Measurements from ENCODE around the gene COX20. TPM values are rescaled to one million over a fixed set of nuclear protein-coding genes. Genes with fewer than 3 reads are reported as not detected.

The COX20 gene
- total RNA-seq, 1 experiment from 2014 or later, result 55.0 TPM

DNA sequence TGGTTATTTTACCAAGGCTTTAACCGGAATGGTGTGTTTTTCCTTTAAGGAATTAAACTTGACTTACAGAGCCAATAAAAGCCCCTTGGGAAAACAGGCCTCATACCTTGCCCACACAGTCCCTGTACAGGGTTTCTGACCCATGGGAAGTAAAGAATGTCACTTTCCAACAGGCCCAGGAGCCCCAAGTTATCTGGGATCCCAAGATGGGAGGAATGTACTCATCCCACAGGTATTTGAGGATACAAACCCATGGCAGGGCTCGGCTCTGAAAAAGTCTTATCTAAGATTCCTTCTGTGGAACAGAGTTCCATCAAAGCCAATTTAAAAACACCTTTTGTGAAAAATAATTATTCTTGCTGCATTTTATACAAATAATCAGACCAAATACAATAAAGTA, 15.3 kb upstream of the COX20 start:
- ATAC-seq (no peak), DNase-seq (ENCODE audit: low read depth, low spot score) (no peak)
- Histone ChIP-seq H3K27ac (ENCODE audit: low read length) (no peak overlapping the region), H3K4me3 (ENCODE audit: low read depth in 2 of 2, low read length in 2 of 2) (no peak overlapping the region), H3K9me3 (ENCODE audit: control insufficient read depth, insufficient read depth, low read depth, low read length) (no peaks in the 10 kb centered on the region), H3K36me3 (ENCODE audit: control insufficient read depth, insufficient read depth, low read length) (no peaks in the 10 kb centered on the region), H3K27me3 (ENCODE audit: control insufficient read depth, insufficient read depth, low read length) (no peaks in the 10 kb centered on the region), H3K4me1 (ENCODE audit: control insufficient read depth, insufficient read depth, low read length) (no peaks in the 10 kb centered on the region)
- BruUV-seq (replicated peaks), result no TSS peak
- in situ Hi-C loops (cut with HindIII; ENCODE audit: low pct_unique_long_range_greater_than_20kb, low sequenced_read_pairs) (no loop called here), intact Hi-C loops (cut with micrococcal nuclease; ENCODE audit: unreplicated experiment) (no loop called here)
- CTCF ChIA-PET, result no interaction called here
- POLR2A ChIA-PET, result no interaction called here
- no peak for TF ChIP-seq SIN3A (IDR thresholded peaks at IDR 0.05; ENCODE audit: borderline replicate concordance, insufficient read depth, low read depth, low read length)
- TF ChIP-seq, protein P1, sequence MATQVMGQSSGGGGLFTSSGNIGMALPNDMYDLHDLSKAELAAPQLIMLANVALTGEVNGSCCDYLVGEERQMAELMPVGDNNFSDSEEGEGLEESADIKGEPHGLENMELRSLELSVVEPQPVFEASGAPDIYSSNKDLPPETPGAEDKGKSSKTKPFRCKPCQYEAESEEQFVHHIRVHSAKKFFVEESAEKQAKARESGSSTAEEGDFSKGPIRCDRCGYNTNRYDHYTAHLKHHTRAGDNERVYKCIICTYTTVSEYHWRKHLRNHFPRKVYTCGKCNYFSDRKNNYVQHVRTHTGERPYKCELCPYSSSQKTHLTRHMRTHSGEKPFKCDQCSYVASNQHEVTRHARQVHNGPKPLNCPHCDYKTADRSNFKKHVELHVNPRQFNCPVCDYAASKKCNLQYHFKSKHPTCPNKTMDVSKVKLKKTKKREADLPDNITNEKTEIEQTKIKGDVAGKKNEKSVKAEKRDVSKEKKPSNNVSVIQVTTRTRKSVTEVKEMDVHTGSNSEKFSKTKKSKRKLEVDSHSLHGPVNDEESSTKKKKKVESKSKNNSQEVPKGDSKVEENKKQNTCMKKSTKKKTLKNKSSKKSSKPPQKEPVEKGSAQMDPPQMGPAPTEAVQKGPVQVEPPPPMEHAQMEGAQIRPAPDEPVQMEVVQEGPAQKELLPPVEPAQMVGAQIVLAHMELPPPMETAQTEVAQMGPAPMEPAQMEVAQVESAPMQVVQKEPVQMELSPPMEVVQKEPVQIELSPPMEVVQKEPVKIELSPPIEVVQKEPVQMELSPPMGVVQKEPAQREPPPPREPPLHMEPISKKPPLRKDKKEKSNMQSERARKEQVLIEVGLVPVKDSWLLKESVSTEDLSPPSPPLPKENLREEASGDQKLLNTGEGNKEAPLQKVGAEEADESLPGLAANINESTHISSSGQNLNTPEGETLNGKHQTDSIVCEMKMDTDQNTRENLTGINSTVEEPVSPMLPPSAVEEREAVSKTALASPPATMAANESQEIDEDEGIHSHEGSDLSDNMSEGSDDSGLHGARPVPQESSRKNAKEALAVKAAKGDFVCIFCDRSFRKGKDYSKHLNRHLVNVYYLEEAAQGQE (IDR thresholded peaks at IDR 0.05; ENCODE audit: insufficient read depth in 1 of 2, low read depth in 2 of 2, low read length in 1 of 2), result no peak
- TF ChIP-seq TCF7L2 (IDR thresholded peaks at IDR 0.05; ENCODE audit: low read depth, low read length), result no peak

DNA sequence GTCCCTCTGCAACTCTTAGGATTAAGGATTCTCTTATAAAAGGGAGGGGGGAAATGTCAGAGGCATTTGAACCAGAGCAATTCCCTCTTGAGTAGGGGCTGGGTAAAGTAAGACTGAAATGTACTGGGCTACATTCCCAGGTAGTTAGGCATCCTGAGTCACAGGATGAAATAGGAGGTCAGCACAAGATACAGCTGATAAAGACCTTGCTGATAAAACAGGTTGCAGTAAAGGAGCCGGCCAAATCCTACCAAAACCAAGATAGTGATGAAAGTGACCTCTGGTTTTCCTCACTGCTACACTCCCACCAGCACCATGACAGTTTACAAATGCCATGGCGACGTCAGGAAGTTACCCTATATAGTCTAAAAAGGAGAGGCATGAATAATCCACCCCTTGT, 14.3 kb upstream of the COX20 start:
- intact Hi-C loops (cut with micrococcal nuclease; ENCODE audit: unreplicated experiment), result no loop called here
- CTCF ChIA-PET, result no interaction called here
- Histone ChIP-seq H3K27ac (ENCODE audit: low read length) (no peak overlapping the region), H3K4me3 (ENCODE audit: low read depth in 2 of 2, low read length in 2 of 2) (no peak overlapping the region), H3K4me1 (ENCODE audit: control insufficient read depth, insufficient read depth, low read length) (no peaks in the 10 kb centered on the region), H3K36me3 (ENCODE audit: control insufficient read depth, insufficient read depth, low read length) (no peaks in the 10 kb centered on the region), H3K27me3 (ENCODE audit: control insufficient read depth, insufficient read depth, low read length) (no peaks in the 10 kb centered on the region), H3K9me3 (ENCODE audit: control insufficient read depth, insufficient read depth, low read depth, low read length) (no peaks in the 10 kb centered on the region)
- BruUV-seq (replicated peaks), result no TSS peak
- no peak for TF ChIP-seq TCF7L2 (IDR thresholded peaks at IDR 0.05; ENCODE audit: low read depth, low read length)
- TF ChIP-seq, protein P2, sequence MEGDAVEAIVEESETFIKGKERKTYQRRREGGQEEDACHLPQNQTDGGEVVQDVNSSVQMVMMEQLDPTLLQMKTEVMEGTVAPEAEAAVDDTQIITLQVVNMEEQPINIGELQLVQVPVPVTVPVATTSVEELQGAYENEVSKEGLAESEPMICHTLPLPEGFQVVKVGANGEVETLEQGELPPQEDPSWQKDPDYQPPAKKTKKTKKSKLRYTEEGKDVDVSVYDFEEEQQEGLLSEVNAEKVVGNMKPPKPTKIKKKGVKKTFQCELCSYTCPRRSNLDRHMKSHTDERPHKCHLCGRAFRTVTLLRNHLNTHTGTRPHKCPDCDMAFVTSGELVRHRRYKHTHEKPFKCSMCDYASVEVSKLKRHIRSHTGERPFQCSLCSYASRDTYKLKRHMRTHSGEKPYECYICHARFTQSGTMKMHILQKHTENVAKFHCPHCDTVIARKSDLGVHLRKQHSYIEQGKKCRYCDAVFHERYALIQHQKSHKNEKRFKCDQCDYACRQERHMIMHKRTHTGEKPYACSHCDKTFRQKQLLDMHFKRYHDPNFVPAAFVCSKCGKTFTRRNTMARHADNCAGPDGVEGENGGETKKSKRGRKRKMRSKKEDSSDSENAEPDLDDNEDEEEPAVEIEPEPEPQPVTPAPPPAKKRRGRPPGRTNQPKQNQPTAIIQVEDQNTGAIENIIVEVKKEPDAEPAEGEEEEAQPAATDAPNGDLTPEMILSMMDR (IDR thresholded peaks at IDR 0.05), result no peak
- TF ChIP-seq POLR2AphosphoS5 (IDR thresholded peaks at IDR 0.05; ENCODE audit: low read depth, low read length), result no peak
- TF ChIP-seq, protein P1 (IDR thresholded peaks at IDR 0.05; ENCODE audit: insufficient read depth in 1 of 2, low read depth in 2 of 2, low read length in 1 of 2), result no peak
- no peak for TF ChIP-seq SIN3A (IDR thresholded peaks at IDR 0.05; ENCODE audit: borderline replicate concordance, insufficient read depth, low read depth, low read length)
- ATAC-seq (no peak), DNase-seq (ENCODE audit: low read depth, low spot score) (no peak)
- in situ Hi-C loops (cut with HindIII; ENCODE audit: low pct_unique_long_range_greater_than_20kb, low sequenced_read_pairs), result no loop called here
- POLR2A ChIA-PET, result no interaction called here

Data from Panc1 (cell line).